T follicular helper cell (primary cell): ENCODE results near the gene HLA-DRA.

Source experiments
- DNase-seq: peaks from one replicate; pipeline ENCODE4 v3.0.0-alpha.2; 2020; ENCODE audit warnings: low read depth

Gene HLA-DRA

DNA sequence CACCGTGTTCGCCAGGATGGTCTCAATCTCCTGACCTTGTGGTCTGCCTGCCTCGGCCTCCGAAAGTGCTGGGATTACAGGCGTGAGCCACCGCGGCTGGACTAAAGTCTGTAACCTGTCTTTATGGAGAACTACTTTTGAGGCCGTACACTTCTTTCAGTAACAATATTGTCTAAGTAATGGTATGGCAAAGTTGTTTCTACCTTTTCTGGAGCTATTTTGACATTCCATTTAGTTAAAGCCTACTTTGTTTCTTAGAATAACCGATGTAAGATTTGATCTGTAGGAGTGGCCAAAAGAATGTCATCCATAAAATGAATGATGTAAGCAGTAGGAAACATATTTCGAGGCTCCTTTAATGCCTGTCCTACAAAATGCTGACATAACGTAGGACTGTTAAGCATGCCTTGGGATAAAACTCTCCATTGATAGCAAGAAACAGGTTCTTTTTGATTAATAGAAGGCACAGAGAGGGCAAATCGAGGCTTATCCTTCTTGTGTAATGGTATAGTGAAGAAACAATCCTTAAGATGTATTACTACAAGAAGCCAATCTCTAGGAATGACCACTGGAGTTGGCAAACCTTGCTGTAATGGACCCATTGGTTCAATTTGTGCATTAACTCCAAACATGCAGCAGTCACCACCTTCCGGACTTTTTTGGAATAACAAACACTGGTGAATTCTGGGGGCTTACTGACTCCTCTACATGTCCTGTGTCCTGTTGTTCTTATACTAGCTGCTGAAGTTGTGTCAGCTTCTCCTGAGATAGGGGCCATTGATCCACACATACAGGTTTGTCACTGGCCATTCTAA, 35.9 kb downstream of the HLA-DRA start:
- no peak for DNase-seq

DNA sequence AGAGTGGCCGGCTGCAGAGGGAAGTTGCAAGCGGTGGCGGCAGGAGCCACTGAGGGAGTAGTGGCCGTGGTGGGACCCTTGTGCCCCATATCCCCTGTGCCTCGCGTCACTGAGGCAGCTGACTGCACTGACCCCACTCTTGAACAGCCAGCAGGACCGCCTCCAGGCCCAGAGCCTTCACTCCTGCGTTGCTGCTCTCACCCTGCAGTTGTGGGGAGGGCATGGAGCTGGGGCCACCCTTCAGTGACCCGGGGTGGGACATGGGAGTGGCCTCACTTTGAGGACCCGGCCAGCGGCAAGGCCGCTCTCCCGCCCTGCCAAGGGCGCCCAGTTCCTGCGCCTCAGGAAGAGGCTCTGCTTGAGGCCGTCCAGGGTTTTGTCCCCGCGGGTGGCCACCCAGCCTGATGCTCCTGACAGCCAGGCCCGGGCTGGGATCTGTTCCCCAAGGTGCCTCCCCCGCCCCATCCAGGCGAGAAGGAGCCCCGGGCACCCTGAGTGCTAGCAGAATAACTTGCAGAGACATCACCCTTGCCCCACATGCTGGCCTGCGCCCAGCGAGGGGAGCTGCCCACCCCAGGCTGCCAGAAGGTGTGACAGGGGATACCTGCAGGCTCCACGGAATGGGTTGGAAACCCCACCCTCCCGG, 44.4 kb downstream of the HLA-DRA start:
- DNase-seq: no peak

DNA sequence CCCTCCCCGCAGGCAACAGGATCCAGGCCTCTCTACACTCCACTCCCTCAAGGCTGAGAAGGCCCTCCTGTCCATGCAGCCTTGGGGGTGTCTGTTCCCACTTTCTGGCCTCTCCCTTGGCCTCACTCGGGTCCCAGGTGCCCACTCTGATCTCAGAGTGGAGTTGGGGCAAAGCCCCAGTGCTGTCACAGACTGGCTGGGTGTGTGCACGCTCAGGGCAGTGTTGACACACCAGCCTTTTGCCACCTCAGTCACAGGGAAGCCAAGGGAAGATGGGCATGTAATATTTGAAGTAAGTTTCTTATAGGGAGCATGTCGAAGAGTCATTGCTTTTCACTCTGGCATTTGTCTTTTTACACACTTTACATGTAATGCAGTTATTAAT, 44.9 kb downstream of the HLA-DRA start:
- DNase-seq: no peak

DNA sequence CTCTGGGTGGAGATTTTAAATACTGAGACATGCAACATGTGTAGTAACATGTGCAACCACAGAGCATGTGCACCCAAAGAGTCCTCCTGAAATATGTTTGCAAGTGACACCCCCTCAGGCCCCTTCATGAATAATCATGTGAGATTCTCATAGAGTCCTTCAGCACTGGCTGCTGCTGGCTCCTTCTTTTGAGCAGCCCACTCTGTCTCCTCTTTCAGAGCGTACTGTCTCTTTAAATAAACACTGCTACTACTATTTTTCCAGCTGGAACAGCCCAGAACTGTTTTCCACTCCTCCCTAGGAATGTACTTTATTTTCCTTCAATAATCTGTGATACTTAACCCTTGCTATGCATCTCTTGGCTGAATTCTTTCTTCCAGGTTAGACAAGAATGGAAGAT, 48.4 kb downstream of the HLA-DRA start:
- DNase-seq: no peak

DNA sequence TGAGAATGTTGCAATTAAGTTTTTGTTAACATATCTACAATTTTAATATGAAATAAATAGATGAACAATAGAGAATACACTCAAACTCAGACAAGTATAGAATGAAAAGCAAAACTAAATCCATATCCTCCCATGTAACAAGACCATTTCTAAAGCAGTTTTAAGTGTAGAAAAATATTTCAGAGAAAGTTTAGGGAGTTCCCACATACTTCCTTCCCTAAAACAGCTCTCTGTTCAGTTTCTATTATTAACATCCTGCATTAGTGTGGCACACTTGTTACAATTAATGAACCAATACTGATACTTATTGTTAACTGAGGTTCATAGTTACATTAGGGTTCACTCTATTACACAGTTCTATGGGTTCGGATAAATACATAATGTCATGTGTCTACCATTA, 52.0 kb downstream of the HLA-DRA start:
- DNase-seq: no peak

DNA sequence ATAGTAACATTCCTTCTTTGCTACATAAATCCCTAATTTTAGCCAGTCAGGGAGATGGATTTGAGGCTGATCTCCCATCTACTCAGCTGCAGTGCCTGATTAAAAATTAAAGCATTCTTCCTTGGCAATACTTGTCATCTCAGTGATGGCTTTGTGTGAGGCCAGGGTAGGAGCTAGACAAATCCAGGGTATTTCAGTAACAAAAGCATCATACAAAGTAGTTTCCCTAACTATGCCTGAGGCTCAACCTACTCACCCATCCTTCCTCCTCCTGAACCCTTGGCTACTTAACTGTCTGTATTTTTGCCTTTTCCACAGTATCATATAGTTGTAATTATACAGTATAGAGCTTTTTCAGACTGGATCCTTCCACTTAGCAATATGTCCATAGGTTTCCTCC, 52.7 kb downstream of the HLA-DRA start:
- DNase-seq: no peak
